GM21737 (cell line): ENCODE data around the gene POLR2B.
"Not testable (repeated sequence)": the region's sequence is repeated elsewhere in the genome, so short reads cannot be mapped to it uniquely, and the experiment has no call there.

ENCODE experiments used
- ATAC-seq: cut with Tn5 transposase; IDR thresholded peaks from one replicate; pipeline ENCODE4 v1.9.1; 2021; ENCODE audit warnings: mild to moderate bottlenecking, moderate library complexity; ENCODE audit not compliant: unreplicated experiment

The POLR2B gene

DNA sequence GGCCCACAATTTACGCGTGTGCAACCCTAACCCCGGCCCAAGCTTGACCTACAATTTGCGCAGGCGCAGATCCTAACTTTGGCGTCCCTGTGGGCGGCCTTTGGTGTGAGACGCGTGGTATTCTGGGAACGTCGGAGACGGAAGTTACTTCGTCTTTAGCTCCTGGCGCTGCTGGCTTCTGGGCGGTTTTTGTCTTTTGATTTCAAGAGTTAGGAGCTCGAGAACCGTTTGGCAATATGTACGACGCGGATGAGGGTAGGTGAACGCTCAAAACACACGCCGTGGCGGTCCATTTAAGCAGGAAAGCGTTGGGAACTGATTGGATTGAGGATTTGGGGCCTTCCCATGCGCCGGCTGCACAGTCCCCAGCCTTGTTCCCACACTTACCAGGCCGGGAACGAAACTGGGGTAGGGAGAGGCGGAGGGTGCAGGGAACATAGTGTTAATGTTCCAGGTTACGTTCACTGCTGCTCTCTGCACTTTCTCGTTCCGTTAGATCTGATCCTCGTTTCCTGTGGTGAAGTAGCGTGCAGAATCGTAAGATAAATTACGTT, at the start of gene POLR2B:
POLR2B (plus strand) TSS at position 147 of the 554 bp plus-strand sequence; CDS start at position 237, 90 bp downstream.
- peak; percentile 53 for ATAC-seq

DNA sequence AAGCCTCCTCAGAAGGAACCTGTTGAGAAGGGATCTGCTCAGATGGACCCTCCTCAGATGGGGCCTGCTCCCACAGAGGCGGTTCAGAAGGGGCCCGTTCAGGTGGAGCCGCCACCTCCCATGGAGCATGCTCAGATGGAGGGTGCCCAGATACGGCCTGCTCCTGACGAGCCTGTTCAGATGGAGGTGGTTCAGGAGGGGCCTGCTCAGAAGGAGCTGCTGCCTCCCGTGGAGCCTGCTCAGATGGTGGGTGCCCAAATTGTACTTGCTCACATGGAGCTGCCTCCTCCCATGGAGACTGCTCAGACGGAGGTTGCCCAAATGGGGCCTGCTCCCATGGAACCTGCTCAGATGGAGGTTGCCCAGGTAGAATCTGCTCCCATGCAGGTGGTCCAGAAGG, 48.1 kb upstream of the POLR2B start:
- no peak for ATAC-seq

DNA sequence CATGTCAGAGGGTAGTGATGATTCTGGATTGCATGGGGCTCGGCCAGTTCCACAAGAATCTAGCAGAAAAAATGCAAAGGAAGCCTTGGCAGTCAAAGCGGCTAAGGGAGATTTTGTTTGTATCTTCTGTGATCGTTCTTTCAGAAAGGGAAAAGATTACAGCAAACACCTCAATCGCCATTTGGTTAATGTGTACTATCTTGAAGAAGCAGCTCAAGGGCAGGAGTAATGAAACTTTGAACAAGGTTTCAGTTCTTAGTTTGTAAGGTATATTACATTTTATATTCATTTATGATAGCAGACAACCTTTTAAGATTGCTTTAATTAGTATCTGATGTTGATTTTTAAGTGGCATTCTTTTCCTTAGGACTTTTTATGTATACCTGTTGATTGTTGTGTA, 46.8 kb upstream of the POLR2B start:
- ATAC-seq: no peak

DNA sequence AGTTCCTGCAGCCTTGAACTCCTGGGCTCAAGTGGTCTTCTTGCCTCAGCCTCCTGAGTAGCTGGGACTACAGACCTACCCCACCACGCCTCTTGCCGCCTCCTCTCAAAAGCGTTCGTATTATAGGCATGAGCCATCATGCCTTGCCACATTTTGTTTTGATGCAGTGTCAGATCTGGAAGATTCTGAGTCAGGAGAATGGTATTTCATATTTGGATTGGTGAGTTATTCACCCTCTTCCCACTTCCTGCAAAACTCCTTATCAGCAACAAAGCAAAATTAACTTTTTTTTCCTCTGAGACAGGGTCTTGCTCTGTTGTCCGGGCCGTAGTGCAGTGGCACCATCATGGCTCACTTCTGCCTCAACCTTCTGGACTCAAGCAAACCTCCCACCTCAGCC, 41.4 kb upstream of the POLR2B start:
- ATAC-seq: no peak

DNA sequence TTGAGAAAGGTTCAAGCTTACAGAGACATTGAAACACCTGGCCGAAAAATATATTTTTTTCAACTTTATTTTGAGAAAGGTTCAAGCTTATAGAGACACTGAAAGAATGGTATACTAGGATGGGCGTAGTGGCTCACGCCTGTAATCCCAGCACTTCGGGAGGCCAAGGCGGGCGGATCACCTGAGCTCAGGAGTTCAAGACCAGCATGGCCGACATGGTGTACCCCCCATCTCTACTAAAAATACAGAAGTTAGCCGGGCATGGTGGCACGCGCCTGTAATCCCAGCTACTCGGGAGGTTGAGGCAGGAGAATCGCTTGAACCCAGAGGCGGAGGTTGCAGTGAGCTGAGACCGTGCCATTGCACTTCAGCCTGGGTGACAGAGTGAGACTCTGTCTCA, 38.9 kb upstream of the POLR2B start:
- not testable (repeated sequence) for ATAC-seq

DNA sequence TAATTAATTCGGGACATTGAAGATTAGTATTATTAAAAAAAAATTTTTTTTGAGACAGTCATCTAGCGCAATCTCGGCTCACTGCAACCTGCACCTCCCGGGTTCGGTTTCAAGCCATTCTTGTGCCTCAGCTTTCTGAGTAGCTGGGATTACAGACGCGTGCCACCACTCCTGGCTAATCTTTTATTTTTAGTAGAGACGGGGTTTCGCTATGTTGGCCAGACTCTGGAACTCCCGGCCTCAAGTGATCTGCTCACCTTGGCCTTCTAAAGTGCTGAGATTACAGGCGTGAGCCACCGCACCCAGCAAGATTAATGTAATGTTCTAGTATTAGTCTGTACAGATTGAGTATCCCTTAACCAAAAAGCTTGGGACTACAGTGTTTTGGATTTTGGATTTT, 38.3 kb upstream of the POLR2B start:
- ATAC-seq: no peak

DNA sequence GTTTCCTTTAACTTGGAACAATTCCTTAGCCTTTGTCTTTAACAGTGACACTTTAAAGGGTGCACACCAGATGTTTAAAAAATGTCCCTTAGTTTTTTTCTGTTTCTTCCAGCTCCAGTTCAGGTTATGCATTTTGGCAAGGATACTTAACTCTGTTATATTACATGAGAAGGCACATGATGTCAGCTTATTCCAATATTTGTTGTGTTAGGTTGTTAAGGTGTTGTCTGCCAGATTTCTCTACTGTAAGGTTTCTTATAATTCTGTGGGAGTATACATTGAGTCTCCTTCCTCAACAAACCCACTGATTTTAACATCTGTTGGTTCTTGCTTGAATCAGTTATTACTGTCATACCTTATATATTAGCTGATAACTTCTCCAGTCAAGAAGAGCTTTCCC, 37.7 kb upstream of the POLR2B start:
- ATAC-seq: no peak

DNA sequence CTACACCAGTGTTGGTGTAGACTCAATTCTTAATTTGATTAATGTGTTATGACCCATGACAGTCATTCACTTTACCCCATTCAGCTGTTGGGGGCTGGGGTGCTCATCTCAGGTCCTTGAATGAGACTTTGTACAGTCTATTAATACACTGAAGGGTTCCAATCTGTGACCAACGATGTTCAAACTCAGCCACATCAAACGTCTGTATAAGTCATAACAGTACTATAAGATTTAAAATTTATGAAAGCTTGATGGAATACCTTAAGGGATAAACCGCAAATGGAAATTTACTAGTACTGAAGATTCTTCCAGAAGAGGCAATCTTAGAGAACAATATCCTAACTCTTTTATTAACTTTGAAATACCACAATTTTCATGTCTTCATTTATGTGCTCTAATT, 37.3 kb upstream of the POLR2B start:
- no peak for ATAC-seq

DNA sequence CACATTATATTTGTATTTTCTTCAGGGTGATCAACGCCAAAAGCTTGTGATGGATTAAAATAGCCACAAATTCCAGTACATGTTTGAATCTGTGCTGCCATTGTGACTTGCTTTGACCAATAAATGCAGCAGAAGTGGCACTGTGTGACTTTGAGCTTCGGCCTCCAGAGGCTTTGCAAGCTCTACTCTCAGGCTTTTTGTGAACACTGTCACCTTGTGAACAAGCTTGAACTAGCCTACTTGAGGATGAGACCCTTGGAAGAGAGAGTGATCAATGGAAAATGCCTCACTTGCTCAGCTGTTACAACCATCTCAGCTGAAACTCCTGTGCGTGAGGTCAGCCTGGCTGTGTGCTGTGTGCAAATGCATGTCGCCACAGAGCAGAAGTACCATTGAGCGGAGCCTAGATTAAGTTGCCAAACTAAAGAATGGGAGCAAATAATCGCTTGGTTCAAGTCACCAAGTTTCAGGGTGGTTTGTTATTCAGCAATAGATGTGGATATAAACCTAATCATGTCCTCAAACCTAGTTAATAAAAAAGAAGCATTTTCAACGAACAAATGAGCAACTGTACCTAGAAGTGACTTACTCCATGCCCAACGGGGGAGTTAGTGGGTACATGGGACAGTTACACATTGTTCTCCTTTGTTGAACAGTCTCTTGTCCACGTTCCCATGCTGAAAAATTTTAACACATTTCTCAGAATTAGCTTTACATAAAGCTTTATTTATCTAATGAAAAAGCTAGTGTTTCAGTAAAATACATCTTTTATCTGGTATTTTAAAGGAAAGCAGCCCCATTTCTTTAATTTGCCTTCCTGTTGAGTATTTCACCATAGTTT, 24.8 kb upstream of the POLR2B start:
- ATAC-seq: no peak

DNA sequence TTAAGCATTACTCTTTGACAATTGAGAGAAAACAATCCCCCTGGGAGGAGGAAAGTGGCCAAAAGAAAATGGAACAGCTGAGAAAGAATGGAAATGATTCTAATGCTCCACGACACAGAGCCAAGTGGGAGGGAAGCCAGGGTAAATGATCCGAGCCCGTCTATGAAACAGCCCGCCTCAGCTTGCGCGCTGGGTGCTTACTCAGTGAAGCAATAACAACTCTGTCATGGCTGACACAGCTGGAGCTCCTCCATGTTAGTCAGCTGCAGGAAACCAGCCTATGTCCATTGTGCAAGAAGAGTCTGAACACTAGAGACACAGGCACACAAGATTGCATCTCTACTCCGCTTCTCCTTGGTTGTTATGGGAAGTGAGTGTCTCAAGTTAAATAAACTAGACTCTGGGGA, 20.6 kb upstream of the POLR2B start:
- ATAC-seq: no peak

DNA sequence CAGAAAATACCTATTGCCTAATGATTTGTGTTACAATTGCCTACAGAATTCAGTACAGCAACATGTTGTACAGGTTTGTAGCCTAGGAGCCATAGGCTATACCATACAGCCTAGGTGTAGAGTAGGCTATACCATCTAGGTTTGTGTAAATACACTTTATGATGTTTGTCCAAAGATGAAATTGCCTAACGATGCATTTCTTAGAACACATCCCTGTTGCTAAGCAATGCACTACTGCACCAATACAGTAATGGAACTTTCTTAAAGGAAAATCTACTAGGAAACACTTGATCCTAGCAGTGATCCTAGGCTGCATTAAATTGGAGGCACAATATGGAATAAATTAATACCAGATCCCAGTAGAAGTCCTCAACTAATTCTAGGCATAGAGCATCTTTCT, 19.6 kb upstream of the POLR2B start:
- no peak for ATAC-seq

DNA sequence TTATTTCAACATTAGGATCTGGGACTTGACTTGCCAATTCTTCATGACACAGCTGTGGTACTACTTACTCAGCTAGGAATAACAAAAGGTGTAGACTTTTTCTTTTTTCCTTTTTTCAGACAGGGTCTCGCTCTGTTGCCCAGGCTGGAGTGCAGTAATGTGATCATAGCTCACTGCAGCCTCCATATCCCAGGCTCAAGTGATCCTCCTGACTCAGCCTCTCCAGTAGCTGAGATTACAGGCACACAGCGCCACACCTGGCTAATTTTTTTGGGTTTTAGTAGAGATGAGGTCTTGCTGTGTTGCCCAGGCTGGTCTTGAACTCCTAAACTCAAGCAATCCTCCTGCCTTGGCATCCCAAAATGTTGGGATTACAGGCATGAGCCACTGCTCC, 17.6 kb upstream of the POLR2B start:
- ATAC-seq: no peak

DNA sequence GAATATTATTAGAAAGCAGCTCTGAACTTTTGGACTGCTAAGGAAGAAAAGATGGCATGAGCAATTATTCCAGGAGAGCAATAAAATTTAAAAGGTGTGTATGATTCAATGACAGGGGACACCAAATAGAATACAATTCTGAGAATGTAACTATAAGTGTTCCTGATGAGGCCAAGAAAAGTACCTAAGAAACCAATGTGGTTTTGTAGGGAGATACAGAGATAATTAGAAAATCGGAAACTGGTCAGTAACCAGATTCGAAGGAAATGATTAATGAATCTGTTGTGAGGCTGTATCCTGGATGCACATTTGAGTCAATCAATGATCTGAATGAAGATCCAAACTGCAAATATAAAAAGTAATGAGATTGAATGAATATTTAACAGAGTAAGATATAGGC, 7.3 kb upstream of the POLR2B start:
- ATAC-seq: no peak

DNA sequence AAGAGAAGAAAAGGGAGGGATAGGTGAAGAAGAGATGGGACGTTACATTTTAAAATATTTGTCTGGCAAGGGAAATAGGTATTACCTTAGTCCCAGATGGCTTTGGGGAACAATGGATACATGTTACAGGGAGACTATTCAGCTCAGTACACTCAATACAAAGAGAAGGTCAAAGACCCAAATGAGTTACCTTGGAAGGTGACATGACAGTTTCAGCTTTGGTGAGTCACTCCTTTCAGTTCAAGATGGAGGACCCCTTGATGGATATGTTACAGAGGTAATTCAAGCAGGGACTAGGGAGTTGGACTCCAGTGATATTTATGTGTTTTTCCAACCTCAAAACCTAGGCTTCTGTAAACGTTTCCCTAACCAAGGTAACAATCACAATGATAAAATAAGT, 6.3 kb upstream of the POLR2B start:
- ATAC-seq: no peak

DNA sequence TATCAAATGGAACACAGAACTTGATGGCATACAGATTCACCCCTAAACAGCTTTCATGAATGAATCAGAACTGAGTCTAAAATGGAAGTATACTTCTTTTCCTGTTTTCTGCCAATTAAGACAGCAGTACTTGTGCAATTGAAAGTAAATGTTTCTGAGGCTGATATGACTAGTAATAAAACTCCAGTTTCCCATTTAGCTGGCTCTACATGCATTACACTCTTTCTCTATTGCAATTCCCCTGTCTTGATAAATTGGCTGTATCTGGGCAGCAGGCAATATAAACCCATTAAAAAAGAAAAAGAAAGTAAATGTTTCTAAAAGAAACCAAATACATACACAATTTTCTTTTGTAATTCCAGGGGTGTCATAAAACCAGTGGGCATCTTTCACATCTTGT, 5.9 kb upstream of the POLR2B start:
- ATAC-seq: no peak

DNA sequence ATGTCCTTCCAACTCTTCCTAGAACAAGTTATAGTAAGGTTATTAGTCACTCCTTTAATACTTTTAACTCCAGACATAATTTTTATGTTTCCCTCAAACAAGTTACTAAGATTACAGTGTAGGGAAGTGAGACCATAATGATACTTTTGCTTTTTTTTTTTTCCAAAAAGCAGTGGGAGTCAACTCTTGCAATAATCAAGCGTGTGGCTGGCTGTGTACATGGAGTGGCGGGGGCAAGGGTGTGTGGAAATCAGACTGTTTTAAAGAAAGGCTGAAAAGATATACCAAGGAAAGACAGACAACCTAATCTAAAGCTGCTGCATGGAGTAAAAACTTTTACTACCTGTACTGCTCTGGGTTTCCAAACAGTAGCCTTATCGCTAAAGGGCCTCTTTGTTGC, 5.4 kb upstream of the POLR2B start:
- no peak for ATAC-seq

DNA sequence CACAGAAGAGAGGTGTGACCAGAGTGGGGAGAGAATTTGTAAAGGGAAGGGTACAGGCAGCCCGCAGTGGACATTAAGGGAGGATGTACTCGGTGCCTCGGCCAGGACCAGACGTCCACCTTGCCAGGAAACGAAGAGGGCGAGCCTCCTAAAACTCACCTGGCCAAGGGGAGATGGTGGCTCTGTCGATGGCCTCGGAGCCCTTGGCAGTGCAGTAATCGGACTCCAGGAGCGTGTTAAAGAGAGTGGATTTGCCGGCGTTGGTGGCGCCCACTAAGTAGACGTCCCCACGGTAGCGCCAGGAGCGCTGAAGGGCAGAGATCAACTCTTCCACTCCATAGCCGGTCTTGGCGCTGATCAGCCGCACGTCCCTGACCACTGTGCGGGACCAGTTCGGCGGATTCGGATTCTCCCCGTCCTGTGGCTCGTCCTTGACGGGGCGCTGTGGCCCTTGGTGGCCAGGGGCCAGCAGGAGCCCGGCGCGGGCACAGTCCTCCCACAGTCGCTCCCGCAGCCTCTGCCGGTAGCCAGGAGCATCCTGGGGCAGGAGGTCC, 2.3 kb upstream of the POLR2B start:
- no peak for ATAC-seq

DNA sequence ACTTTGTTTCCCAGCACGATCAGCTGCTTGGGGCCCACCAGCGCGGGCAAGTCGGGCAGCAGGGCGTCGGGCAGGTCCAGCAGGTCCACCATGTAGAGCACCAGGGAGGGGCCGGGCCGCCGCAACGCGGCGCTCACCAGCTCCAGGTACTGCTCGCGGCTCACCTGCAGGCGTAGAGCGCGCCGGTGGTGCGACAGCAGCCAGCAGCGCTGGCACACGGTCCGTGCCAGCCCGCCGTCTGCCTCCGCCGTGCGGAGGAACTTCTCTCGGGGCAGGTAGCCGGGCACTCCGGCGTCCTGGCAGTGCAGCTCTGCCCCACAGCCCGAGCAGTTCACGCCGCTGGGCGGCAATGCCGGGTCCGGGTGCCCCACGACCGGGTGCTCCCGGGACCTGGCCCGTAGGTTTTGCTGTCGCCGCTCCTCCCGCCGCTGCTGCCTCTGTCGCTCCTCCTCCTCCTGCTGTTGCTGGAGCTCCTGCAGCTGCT, 1.8 kb upstream of the POLR2B start:
- peak; percentile 31 for ATAC-seq

DNA sequence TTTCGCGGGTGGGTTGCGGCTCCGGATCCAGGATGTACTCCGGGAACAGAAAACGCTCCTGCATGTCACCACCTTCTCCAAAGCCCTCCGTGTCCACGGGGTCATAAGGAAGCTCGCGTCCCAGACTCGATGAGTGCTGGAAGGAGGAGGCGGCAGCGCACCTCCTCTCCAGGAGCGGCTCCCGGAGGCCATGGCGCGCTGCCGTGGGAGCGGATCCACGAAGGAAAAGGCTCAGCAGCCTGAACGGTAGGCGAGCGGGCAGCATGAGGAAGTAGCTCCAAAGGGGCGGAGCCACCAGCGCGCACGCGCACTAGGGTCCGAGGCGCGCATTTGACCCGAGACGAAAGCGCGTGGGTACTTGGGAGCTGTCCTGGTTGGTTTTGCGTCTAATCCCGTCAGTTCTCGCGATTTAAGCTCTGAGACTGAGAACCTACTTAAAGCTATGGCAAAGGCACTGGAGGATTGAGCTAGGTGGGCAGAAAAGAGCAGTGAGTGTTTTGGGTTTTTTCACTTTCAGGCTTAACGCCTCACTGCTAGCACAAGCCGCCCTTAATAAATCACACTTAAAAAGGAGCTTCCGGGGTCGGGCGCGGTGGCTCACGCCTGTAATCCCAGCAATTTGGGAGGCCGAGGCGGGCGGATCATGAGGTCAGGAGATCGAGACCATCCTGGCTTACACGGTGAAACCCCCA, 1.2 kb upstream of the POLR2B start, which contains the start of gene NOA1:
NOA1 (minus strand) TSS at position 286 of the 692 bp plus-strand sequence; CDS start at position 265, 21 bp downstream.
- ATAC-seq: peak; percentile 81

DNA sequence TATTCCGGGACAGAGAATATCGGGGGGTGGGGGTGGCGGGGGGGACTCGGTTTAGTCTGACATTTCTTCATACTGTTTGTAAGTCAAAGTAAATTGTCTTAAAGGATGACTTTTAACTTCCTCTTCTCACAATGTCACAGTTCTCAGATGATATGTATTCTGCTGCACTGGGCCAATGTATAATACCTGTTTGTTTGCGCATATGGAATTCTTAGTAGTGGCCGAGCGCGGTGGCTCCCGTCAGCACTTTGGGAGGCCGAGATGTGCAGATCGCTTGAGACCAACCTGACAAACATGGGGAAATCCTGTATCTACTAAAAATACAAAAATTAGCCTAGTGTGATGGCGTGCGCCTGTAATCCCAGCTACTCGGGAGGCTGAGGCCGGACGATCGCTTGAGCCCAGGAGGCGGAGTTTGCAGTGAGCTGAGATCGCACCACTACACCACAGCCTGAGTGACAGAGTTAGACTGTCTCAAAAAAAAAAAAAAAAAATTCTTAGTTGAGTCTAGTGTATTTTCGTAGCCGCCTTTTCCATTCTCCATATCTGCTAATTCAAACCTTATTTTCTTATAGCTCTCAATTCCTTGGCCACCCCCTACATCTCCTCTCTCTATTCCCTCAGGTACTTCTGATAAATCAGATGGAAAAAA, 851 bp downstream of the POLR2B start:
- ATAC-seq: no peak

DNA sequence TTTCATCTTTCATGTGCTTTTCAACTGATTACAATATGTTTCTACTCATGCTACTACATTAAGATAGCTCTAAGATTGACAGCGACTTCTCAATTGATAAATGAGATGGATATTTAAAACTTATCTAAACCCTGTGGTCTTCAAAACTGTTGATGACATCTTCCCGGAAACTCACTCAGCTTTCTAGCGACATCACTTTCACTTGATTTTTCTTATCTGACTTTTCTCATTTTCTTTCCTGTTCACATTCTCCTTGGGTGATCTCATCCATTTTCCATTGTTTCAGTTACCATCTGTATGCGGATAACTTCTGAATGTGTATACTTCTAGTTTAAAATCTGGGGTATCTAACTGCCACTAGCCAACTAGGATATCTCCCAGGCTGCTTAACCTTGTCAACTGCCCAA, 3.1 kb downstream of the POLR2B start:
- ATAC-seq: no peak
